Measurements from ENCODE around the gene GTPBP8.
"Not testable (repeated sequence)": the region's sequence is repeated elsewhere in the genome, so short reads cannot be mapped to it uniquely, and the experiment has no call there.

GTPBP8 gene

GRCh38 chr3:113000691-113001090 is 9.9 kb downstream of the GTPBP8 start:
- DNase-seq (ENCODE audit: low read depth) = no peak

DNA sequence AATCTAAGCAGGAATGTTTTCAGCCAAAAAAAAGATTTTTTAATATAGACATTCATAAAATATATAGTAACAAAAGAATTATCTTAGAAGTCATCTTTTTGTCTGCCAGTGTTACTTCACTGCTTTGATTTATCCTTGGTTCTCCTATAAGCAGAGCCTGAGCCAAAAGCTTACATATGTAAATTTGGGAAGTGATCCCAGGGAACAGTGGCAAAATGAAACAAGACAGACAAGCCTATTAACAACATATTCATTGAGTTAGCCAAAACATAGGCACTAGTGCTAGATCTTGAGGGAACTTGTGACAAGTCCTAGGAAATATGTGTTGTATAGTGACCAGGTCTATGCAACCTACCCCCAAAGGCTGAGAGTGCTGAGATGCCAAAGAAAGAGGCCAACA is 11.3 kb downstream of the GTPBP8 start:
- no peak for DNase-seq (ENCODE audit: low read depth)

- no peak for DNase-seq (ENCODE audit: low read depth)
These were observed 11.9 kb downstream of the GTPBP8 start for GRCh38 chr3:113002679-113003078.

DNA sequence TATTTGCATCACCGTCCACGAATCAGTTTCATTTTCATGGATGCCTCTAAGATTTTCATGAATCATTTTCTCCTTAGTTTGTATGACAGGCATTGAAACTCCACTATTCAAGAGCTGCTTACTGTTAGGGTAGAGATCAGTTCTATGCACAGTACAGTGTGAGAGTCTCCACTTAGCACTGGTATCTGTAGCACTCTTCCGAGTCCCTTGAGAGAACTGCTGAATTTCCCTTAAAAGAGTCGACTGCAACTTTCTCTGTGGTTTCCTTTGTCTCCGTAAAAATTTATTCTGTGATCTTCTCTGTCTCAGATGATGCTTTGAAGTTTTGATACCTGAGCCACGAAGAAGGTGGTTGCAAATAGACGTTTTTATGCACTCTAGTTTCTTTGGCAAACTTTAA is 14.8 kb downstream of the GTPBP8 start:
- DNase-seq (ENCODE audit: low read depth) = no peak

DNA sequence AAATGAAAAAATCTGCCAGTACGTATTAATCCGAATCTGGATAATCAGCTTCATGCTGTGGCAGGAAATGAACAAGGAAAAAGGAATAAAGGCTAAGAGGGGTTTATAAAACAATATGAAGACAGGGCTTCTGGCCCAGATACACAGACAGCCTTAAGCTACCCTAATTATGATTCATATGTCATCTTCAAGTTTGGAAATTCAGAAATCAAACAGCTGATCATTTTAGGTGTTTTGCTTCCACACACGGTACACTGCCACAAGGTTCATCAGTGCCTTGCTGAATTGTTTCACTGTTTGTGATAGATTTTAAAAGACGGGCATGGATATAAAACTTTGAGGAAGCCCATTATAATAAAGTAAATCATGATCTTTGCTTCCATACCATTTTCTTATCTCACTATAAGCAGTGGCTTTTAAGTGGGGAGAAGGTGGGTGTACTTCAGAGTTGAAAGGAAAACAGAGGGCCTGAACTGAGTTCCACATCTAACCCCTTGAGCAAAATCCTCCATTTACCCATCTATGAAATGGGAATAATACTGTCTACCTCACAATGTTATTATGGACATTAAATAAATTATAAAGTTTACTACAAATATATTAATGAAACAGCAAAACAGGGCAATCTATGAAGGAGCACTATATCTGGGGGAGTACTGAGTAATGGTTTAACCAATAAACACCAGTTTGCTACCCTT is 15.7 kb downstream of the GTPBP8 start:
- no peak for DNase-seq (ENCODE audit: low read depth)

DNA sequence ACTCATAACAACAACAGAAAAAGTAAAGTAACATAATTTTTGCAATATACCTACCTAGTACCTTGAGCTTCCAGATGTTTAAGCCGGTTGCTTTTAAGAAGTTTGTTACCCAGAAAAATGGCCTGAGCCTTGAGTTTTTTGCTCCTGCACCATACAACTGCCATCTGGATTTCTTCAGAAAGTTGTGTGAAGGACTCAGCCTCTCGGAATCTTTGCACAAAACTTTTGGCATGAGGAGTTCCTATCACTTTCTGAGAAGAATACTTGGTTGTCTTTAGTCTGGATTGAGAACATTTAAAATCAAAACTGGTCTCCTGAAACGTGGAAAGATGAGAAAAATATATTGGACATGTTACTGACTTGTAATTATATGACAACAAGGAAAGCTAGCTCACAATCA is 17.3 kb downstream of the GTPBP8 start:
- DNase-seq (ENCODE audit: low read depth) = no peak

DNA sequence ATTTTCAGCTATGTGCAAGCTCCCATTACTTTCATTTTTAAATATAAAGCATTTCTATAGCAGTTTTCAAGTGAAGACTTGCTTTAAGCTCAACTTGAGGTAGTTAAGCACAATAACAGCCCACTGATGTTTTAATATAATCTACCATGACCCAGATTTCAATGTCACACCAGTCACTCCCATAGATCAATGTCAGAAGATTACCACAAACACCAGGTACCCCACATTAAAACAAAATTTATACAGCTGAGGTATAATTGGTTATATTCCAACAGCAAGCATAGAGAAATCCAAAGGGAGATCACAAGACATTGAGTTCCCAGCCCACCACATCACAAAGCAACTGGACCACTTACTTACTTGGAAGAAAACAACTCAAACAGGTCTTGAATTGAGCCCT is 22.8 kb downstream of the GTPBP8 start:
- DNase-seq (ENCODE audit: low read depth) = no peak

- DNase-seq (ENCODE audit: low read depth) = no peak
These were observed 27.9 kb downstream of the GTPBP8 start for GRCh38 chr3:113018536-113019181.

- peak; percentile 76 for DNase-seq (ENCODE audit: low read depth)
These were observed 28.7 kb downstream of the GTPBP8 start for GRCh38 chr3:113019182-113020137.

GRCh38 chr3:113021471-113021870 is 30.7 kb downstream of the GTPBP8 start:
- DNase-seq (ENCODE audit: low read depth) = no peak

DNA sequence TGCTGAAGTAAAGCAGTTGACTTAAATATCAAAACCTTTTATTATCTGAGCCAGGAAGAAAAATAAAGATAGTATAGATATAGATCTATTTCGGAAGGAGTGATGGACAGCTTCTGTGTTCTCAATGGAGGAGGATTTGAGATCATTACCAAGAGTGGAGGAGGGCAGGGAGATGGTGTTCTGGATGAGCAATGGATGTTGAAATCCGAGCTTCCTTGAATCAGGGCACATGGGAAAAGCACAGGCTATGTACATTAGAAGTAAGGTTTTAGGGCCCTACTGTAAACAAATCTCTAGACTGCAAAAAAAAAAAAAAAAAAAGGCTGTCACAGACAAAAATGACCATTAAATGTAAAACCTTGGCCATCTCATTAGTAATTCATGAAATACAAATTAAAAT is 43.2 kb downstream of the GTPBP8 start:
- no peak for DNase-seq (ENCODE audit: low read depth)

DNA sequence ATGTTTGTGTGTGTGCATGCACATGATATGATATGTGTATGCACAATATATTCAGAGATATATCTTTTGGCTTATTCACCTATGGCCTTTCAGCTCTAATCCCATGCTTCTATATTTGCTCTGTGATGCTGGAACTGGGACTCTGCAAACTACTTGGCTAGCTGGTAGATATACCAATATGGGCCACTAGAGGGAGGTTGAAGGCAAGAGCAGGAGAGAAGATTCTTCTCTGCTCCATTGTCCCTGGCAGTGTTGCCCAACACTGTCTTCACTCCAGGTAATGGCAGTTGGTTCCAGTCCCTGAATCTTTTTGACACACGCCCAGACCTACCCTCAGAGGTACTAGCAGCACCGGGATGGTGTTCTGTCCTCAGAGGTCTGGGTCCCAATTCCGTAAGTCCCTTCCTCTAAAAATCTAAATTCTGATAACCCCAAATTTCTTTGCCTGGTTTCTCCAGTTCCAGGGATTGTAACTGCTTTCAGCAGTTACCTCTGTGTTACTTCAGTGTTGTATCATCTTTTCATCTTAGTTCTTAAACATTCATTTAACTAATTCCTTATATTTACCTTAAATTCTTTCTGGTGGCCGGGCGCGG is 44.7 kb downstream of the GTPBP8 start:
- no peak for DNase-seq (ENCODE audit: low read depth)

DNA sequence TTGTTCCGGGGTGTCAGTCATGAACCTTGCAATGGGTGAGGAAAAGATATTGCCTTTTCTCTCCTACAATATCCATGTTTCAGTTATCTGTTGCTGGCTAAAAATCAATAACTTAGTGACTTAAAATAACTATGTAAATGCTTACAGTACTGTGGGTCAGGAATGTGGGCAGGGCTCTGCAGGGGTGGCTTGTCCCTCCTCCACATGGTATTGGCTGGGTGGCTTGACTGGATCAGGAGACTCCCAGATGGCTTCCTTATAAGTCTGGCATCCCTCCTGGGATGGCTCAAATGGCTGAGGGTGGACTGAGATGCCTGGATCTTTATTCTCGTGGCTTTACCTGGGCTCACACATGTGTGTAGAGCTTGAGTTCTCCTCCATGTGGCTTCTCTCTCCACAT is 47.5 kb downstream of the GTPBP8 start:
- DNase-seq (ENCODE audit: low read depth) = no peak

- no peak for DNase-seq (ENCODE audit: low read depth)
These were observed 48.8 kb downstream of the GTPBP8 start for GRCh38 chr3:113039546-113039945.

GRCh38 chr3:113040231-113040630 is 49.4 kb downstream of the GTPBP8 start:
- DNase-seq (ENCODE audit: low read depth) = no peak

DNA sequence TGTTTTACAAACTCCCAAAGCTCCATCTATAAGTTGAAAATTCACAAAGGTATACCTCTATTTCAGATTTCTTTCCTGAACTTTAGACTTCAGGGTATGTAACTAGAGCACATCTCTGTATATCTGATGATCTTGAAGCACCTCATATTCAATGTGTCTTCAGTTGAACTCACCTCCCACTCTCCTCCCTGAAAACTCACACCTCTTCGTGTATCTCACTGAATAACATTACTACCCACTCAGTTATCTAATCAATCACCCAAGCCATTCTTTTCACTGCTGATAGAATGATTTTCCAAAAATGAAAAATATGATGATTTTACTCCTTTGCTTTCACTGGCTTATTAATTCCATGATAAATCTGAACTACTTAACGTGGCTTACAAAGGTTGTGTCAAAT is 52.9 kb downstream of the GTPBP8 start:
- DNase-seq (ENCODE audit: low read depth) = no peak

GRCh38 chr3:113046186-113046965 is 55.6 kb downstream of the GTPBP8 start:
- not testable (repeated sequence) for DNase-seq (ENCODE audit: low read depth)

- peak; percentile 77 for DNase-seq (ENCODE audit: low read depth)
These were observed 60.5 kb downstream of the GTPBP8 start for GRCh38 chr3:113051302-113051711.

All from stimulated activated CD8-positive, alpha-beta memory T cell treated with anti-CD3 and anti-CD28 coated beads, Interleukin-7, amount 100 ng/mL, for 24 hours (primary cell).